Uterus (tissue), 2 donors: Measurements from ENCODE around the gene ZNF598.

Experiments used
- POLR2A ChIP-seq, 2 donors: fragments of 450-650 bp; IDR thresholded peaks; one replicate each; pipeline ENCODE4 v1.6.1; 2016; ENCODE audit warnings: antibody characterized with exemption in 2 of 2, mild to moderate bottlenecking in 1 of 2, moderate library complexity in 1 of 2
- TF ChIP-seq, protein P1 (sequence below), 4 experiments: fragments of 200-600 bp in 2 of 4; fragments of 450-650 bp in 2 of 4; sonication (generic) in 2 of 4; IDR thresholded peaks; one replicate each; pipeline ENCODE4 v1.5.1; 2016 to 2019; ENCODE audit warnings: antibody characterized with exemption in 4 of 4, mild to moderate bottlenecking in 2 of 4, moderate library complexity in 1 of 4

DNA sequence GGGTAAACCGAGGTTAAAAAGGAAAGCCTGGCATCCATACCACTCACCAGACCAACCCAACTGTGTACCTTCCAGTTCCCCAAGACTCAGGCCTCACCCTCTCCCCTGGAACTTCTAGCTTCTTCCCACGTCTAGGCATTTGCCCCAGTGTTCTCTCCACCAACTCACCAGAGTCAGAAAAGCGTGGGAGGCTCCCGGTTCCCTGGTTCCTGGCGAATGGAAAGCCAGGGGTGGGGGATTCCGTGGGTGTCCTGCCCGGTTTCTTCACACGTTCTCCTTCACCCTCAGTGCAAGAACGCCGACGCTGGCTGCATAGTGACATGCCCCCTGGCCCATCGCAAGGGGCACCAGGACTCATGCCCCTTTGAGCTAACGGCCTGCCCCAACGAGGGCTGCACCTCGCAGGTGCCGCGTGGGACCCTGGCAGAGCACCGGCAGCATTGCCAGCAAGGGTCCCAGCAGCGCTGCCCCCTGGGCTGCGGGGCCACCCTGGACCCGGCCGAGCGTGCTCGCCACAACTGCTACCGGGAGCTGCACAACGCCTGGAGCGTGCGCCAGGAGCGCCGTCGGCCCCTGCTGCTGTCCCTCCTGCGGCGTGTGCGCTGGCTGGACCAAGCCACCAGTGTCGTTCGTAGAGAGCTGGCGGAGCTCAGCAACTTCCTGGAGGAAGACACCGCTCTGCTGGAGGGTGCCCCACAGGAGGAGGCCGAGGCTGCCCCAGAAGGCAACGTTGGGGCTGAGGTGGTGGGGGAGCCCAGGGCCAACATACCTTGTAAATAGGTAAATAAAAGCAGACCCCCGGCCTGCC lies 41.3 kb downstream of the ZNF598 start:
- no peak for TF ChIP-seq POLR2A (IDR thresholded peaks at IDR 0.05)
- TF ChIP-seq, protein P1, sequence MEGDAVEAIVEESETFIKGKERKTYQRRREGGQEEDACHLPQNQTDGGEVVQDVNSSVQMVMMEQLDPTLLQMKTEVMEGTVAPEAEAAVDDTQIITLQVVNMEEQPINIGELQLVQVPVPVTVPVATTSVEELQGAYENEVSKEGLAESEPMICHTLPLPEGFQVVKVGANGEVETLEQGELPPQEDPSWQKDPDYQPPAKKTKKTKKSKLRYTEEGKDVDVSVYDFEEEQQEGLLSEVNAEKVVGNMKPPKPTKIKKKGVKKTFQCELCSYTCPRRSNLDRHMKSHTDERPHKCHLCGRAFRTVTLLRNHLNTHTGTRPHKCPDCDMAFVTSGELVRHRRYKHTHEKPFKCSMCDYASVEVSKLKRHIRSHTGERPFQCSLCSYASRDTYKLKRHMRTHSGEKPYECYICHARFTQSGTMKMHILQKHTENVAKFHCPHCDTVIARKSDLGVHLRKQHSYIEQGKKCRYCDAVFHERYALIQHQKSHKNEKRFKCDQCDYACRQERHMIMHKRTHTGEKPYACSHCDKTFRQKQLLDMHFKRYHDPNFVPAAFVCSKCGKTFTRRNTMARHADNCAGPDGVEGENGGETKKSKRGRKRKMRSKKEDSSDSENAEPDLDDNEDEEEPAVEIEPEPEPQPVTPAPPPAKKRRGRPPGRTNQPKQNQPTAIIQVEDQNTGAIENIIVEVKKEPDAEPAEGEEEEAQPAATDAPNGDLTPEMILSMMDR (IDR thresholded peaks at IDR 0.05), result no peak
